H1 (cell line): ENCODE results near the gene PLXNA3. TPM values are rescaled to one million over a fixed set of nuclear protein-coding genes. Genes with fewer than 3 reads are reported as not detected.

Source experiments
- CTCF ChIA-PET: fragments of 300-600 bp; sonication (Branson Sonifier 250); formaldehyde crosslinking; loops from one replicate; lab custom pipeline; 2021; ENCODE audit not compliant: partially characterized antibody; lab: Charles Lee
- POLR2A ChIA-PET: fragments of 300-600 bp; sonication (Branson Sonifier 250); formaldehyde crosslinking; loops from one replicate; lab custom pipeline; 2021; ENCODE audit warnings: inconsistent platforms; ENCODE audit not compliant: partially characterized antibody; lab: Charles Lee
- DNase-seq, 2 experiments: peaks; one replicate each; pipeline versions ENCODE4 v3.0.0 to v3.0.0-alpha.2; 2010 to 2022; ENCODE audit warnings: low spot score in 2 of 2, low read depth in 1 of 2, mixed read lengths in 1 of 2
- FAIRE-seq: peaks from 2 replicates; lab custom pipeline; 2011; peaks lifted over from hg19 to GRCh38; lab: Jason Lieb, UNC
- H2AFZ ChIP-seq: 2 replicates; pipeline ENCODE4 v1.8.1; 2012; ENCODE audit warnings: low read length, inconsistent platforms
- H2AK5ac ChIP-seq: 2 replicates; pipeline ENCODE4 v1.6.1; 2013; ENCODE audit warnings: low read depth, low read length
- H2BK120ac ChIP-seq: replicated peaks from 2 replicates; pipeline ENCODE3; 2013; ENCODE audit warnings: low read depth, low read length, inconsistent platforms
- H2BK12ac ChIP-seq: 2 replicates; pipeline ENCODE4 v1.6.1; 2013; ENCODE audit warnings: low read depth, low read length
- H2BK15ac ChIP-seq: 2 replicates; pipeline ENCODE4 v1.6.1; 2013; ENCODE audit warnings: low read length
- H2BK20ac ChIP-seq: 2 replicates; pipeline ENCODE4 v1.6.1; 2013; ENCODE audit warnings: low read length
- H2BK5ac ChIP-seq: 2 replicates; pipeline ENCODE4 v1.6.1; 2013; ENCODE audit warnings: low read depth, low read length
- H3K14ac ChIP-seq: 2 replicates; pipeline ENCODE4 v1.6.1; 2013; ENCODE audit warnings: inconsistent platforms; ENCODE audit not compliant: insufficient read length
- H3K18ac ChIP-seq: 2 replicates; pipeline ENCODE4 v1.6.1; 2013; ENCODE audit warnings: low read length; ENCODE audit errors: extremely low read depth
- H3K23ac ChIP-seq: 2 replicates; pipeline ENCODE4 v1.6.1; 2013; ENCODE audit warnings: inconsistent platforms; ENCODE audit not compliant: insufficient read length
- H3K23me2 ChIP-seq: 2 replicates; pipeline ENCODE4 v1.6.1; 2013; ENCODE audit warnings: low read depth, low read length
- H3K27ac ChIP-seq: 2 replicates; pipeline ENCODE4 v1.6.1; 2011; ENCODE audit warnings: low read depth, low read length, inconsistent platforms
- H3K27me3 ChIP-seq, 4 experiments: replicated peaks in 1 of 4; 1 replicate in 1 of 4; 2 replicates in 3 of 4; pipeline versions ENCODE4 v1.6.1 to v1.8.1; 2011 to 2013; ENCODE audit warnings: low read length in 3 of 4, mild to moderate bottlenecking in 3 of 4, inconsistent platforms in 2 of 4, mixed read lengths in 2 of 4, moderate library complexity in 1 of 4; ENCODE audit not compliant: control insufficient read depth in 3 of 4, insufficient read depth in 3 of 4; ENCODE audit errors: extremely low read depth in 1 of 4
- H3K36me3 ChIP-seq, 4 experiments: 2 replicates each; pipeline versions ENCODE4 v1.6.1 to v1.8.1; 2011 to 2013; ENCODE audit warnings: mild to moderate bottlenecking in 4 of 4, low read length in 3 of 4, moderate library complexity in 2 of 4, control low read depth in 1 of 4, inconsistent platforms in 1 of 4; ENCODE audit not compliant: insufficient read depth in 4 of 4, control insufficient read depth in 2 of 4
- H3K4ac ChIP-seq: replicated peaks from 2 replicates; pipeline ENCODE3; 2013; ENCODE audit warnings: low read length, low read depth, mixed read lengths, inconsistent platforms; ENCODE audit not compliant: insufficient read length
- H3K4me1 ChIP-seq, 4 experiments: replicated peaks in 1 of 4; 1 replicate in 1 of 4; 2 replicates in 3 of 4; pipeline versions ENCODE4 v1.6.1 to v1.8.1; 2011 to 2013; ENCODE audit warnings: low read length in 3 of 4, inconsistent platforms in 2 of 4, mixed read lengths in 1 of 4; ENCODE audit not compliant: insufficient read depth in 4 of 4, control insufficient read depth in 3 of 4
- H3K4me2 ChIP-seq, 2 experiments: 2 replicates each; pipeline versions ENCODE4 v1.6.1 to v1.8.1; 2011 to 2013; ENCODE audit warnings: low read depth in 2 of 2, low read length in 2 of 2, control low read depth in 1 of 2, inconsistent platforms in 1 of 2, mild to moderate bottlenecking in 1 of 2; ENCODE audit not compliant: insufficient read depth in 1 of 2
- H3K4me3 ChIP-seq, 4 experiments: fragments of 200-600, 300-600 bp in 1 of 4; sonication (generic), shearing (Covaris generic), sonication (Bioruptor Twin) in 1 of 4; 2 replicates each; pipeline versions ENCODE4 v1.5.1 to v1.8.1; 2011 to 2016; ENCODE audit warnings: low read length in 4 of 4, low read depth in 3 of 4, control low read depth in 2 of 4, inconsistent platforms in 2 of 4, mild to moderate bottlenecking in 2 of 4, mixed read lengths in 1 of 4, moderate library complexity in 1 of 4; ENCODE audit not compliant: insufficient read depth in 2 of 4; ENCODE audit errors: extremely low read depth in 1 of 4
- H3K56ac ChIP-seq: replicated peaks from 2 replicates; pipeline ENCODE3; 2013; ENCODE audit warnings: low read depth, mild to moderate bottlenecking, mixed read lengths, low read length, inconsistent platforms; ENCODE audit not compliant: insufficient read length
- H3K79me1 ChIP-seq: 2 replicates; pipeline ENCODE4 v1.6.1; 2013; ENCODE audit warnings: low read depth, low read length, control low read depth
- H3K79me2 ChIP-seq, 2 experiments: 2 replicates each; pipeline versions ENCODE4 v1.6.1 to v1.8.1; 2012 to 2013; ENCODE audit warnings: low read length in 2 of 2, mild to moderate bottlenecking in 2 of 2, inconsistent platforms in 1 of 2; ENCODE audit not compliant: insufficient read depth in 2 of 2, control insufficient read depth in 1 of 2
- H3K9ac ChIP-seq, 4 experiments: replicated peaks in 1 of 4; 1 replicate in 1 of 4; 2 replicates in 3 of 4; pipeline versions ENCODE4 v1.6.1 to v1.8.1; 2011 to 2013; ENCODE audit warnings: low read depth in 3 of 4, low read length in 3 of 4, control low read depth in 2 of 4, mild to moderate bottlenecking in 2 of 4, moderate library complexity in 2 of 4, inconsistent platforms in 1 of 4; ENCODE audit errors: extremely low read depth in 1 of 4
- H3K9me3 ChIP-seq, 2 experiments: 2 replicates each; pipeline versions ENCODE4 v1.6.1 to v1.8.1; 2012 to 2013; ENCODE audit warnings: mild to moderate bottlenecking in 2 of 2, moderate library complexity in 2 of 2, control low read depth in 1 of 2, inconsistent platforms in 1 of 2, low read depth in 1 of 2, low read length in 1 of 2, mixed read lengths in 1 of 2; ENCODE audit not compliant: insufficient read depth in 2 of 2
- H4K20me1 ChIP-seq, 2 experiments: replicated peaks in 1 of 2; 2 replicates each; pipeline versions ENCODE3 to v1.8.1; 2011 to 2013; ENCODE audit warnings: inconsistent platforms in 2 of 2, low read length in 2 of 2, mild to moderate bottlenecking in 1 of 2; ENCODE audit not compliant: insufficient read depth in 2 of 2, control insufficient read depth in 1 of 2
- H4K5ac ChIP-seq: 2 replicates; pipeline ENCODE4 v1.6.1; 2013; ENCODE audit warnings: low read length, low read depth, mixed read lengths, inconsistent platforms; ENCODE audit not compliant: insufficient read length
- H4K8ac ChIP-seq: 2 replicates; pipeline ENCODE4 v1.8.0; 2013; ENCODE audit warnings: mild to moderate bottlenecking, moderate library complexity, low read length, inconsistent platforms; ENCODE audit not compliant: insufficient read depth; ENCODE audit errors: extremely low read depth
- H4K91ac ChIP-seq: replicated peaks from 2 replicates; pipeline ENCODE3; 2013; ENCODE audit warnings: low read length, mixed read lengths, inconsistent platforms; ENCODE audit not compliant: insufficient read length
- ASH2L ChIP-seq: fragments of 200-600, 300-600 bp; sonication (generic); IDR thresholded peaks from one replicate; pipeline ENCODE4 v1.7.1; 2017; ENCODE audit warnings: low read length
- ATF2 ChIP-seq: IDR thresholded peaks from 2 replicates; pipeline ENCODE4 v1.6.1; 2012; ENCODE audit warnings: low read length, inconsistent platforms
- POLR2AphosphoS5 ChIP-seq: IDR thresholded peaks from 2 replicates; pipeline ENCODE4 v1.6.1; 2011; ENCODE audit warnings: low read depth, low read length
- SAP30 ChIP-seq: fragments of 300-600 bp; sonication (generic); IDR thresholded peaks from 2 replicates; pipeline ENCODE4 v1.7.1; 2012; ENCODE audit warnings: low read length, moderate library complexity, mild to moderate bottlenecking, inconsistent platforms; ENCODE audit not compliant: insufficient read depth, insufficient replicate concordance
- SP4 ChIP-seq: IDR thresholded peaks from 2 replicates; pipeline ENCODE4 v1.6.1; 2012; ENCODE audit warnings: low read length, inconsistent platforms
- SUZ12 ChIP-seq: fragments of 200-600 bp; sonication (generic); IDR thresholded peaks from 2 replicates; pipeline ENCODE4 v1.6.1; 2012; ENCODE audit warnings: mild to moderate bottlenecking, inconsistent platforms, low read length, moderate library complexity, mixed read lengths
- ZNF274 ChIP-seq: IDR thresholded peaks from 2 replicates; pipeline ENCODE4 v1.7.0; 2012; ENCODE audit warnings: low read length, borderline replicate concordance; ENCODE audit errors: extremely low read depth
- WGBS, 2 experiments: shearing (Covaris generic) in 1 of 2; methylation state at CpG; one replicate each; pipeline versions ENCODE4 v1.1.6 to v1.1.7; 2013 to 2015; ENCODE audit warnings: low lambda C conversion rate in 2 of 2, mixed read lengths in 2 of 2, inconsistent platforms in 1 of 2, low coverage in 1 of 2, missing lambda C conversion rate in 1 of 2; ENCODE audit not compliant: insufficient replicate concordance in 2 of 2, insufficient coverage in 1 of 2, insufficient read length in 1 of 2; ENCODE audit errors: extremely low coverage in 1 of 2, missing lambda C conversion rate in 1 of 2; 5-methylcytosine and 5-hydroxymethylcytosine counted together
- polyA plus RNA-seq, 7 experiments: library from polyadenylated mRNA; depleted of rRNA in 3 of 7; stranded (reverse) in 5 of 7; unstranded in 2 of 7; fragments of >200 nt in 5 of 7; fragments of 200-250 nt in 2 of 7; gene quantifications; 1 replicate in 5 of 7; 2 replicates in 1 of 7; 4 replicates in 1 of 7; pipeline versions ENCODE4 v1.2.1 to v1.2.3, GENCODE V29; 2011 to 2013; ENCODE audit warnings: missing spikeins in 2 of 7, mixed read lengths in 2 of 7
- total RNA-seq: library from RNA; stranded (reverse); fragmentation: NEBNext Ultra II Directional; extraction: Animal tissue kit (Norgen Biotek cat#: 25700); gene quantifications from 2 replicates; pipeline ENCODE4 v1.2.1, GENCODE V29; 2021
- TF ChIP-seq, protein P1 (sequence below): IDR thresholded peaks from 2 replicates; pipeline ENCODE4 v1.6.1; 2012; ENCODE audit warnings: inconsistent platforms

The PLXNA3 gene
- total and polyA plus RNA-seq, 2 of the 8 experiments (the other 6 are each of a cell fraction or from before 2014, with no cell fraction given) = 10.7 to 18.2 TPM

- POLR2A ChIA-PET = interaction anchor here (1.0 kb wide), 1 partner anchor 10 kb away, joined by 3 read pairs; no protein-coding TSS in a partner anchor
- Histone ChIP-seq H2BK20ac (no peak overlapping the region), H3K4ac (no peak overlapping the region), H3K27ac (no peak overlapping the region)
- TF ChIP-seq SAP30 (no peak), ATF2 (no peak), ASH2L (no peak), POLR2AphosphoS5 (no peak), SUZ12 (no peak), ZNF274 (no peak), SP4 (no peak)
- TF ChIP-seq, protein P1, sequence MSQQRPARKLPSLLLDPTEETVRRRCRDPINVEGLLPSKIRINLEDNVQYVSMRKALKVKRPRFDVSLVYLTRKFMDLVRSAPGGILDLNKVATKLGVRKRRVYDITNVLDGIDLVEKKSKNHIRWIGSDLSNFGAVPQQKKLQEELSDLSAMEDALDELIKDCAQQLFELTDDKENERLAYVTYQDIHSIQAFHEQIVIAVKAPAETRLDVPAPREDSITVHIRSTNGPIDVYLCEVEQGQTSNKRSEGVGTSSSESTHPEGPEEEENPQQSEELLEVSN = no peak
- TF ChIP-seq, all 59 proteins: peak for 0
- Histone ChIP-seq H2AFZ (no peak overlapping the region), H3K79me1 (no peaks in the 10 kb centered on the region), H3K4me1 (peaks cover 2 to 11% (median 3%) of the 10 kb centered on the region in 4 experiments; a peak in 4 of 7 replicates), H2BK12ac (no peak overlapping the region), H2BK5ac (no peak overlapping the region), H3K9ac (no peak overlapping the region), H3K18ac (no peak overlapping the region), H4K8ac (no peak overlapping the region), H3K27me3 (no peaks in the 10 kb centered on the region), H3K36me3 (peaks cover 0 to 5% (median 0%) of the 10 kb centered on the region in 4 experiments; a peak in 1 of 8 replicates), H3K79me2 (no peaks in the 10 kb centered on the region), H3K4me3 (no peak overlapping the region), H2BK120ac (no peak overlapping the region), H3K9me3 (no peaks in the 10 kb centered on the region), H3K56ac (no peak overlapping the region), H4K91ac (no peak overlapping the region), H2AK5ac (no peak overlapping the region), H3K14ac (no peak overlapping the region), H4K5ac (no peak overlapping the region), H3K23ac (no peak overlapping the region), H4K20me1 (no peaks in the 10 kb centered on the region), H3K23me2 (no peaks in the 10 kb centered on the region), H2BK15ac (no peak overlapping the region), H3K4me2 (no peak overlapping the region; a peak in 1 of 4 replicates)
- DNase-seq (no peak), FAIRE-seq (no peak)
- CTCF ChIA-PET = interaction anchor here (0.9 to 1.1 kb wide), 2 partner anchors 19 to 28 kb away, joined by 3 to 4 read pairs; no protein-coding TSS in a partner anchor
- 89% methylated on average over 3 of the region's 8 CpGs; no CpG with 5 or more reads in 1 of the 2 experiments for WGBS, 2 experiments
These were observed 44.9 kb upstream of the PLXNA3 start for GRCh38 chrX:154413142-154413541.
